ENCODE measurements around the gene ABLIM1.

ABLIM1 gene

DNA sequence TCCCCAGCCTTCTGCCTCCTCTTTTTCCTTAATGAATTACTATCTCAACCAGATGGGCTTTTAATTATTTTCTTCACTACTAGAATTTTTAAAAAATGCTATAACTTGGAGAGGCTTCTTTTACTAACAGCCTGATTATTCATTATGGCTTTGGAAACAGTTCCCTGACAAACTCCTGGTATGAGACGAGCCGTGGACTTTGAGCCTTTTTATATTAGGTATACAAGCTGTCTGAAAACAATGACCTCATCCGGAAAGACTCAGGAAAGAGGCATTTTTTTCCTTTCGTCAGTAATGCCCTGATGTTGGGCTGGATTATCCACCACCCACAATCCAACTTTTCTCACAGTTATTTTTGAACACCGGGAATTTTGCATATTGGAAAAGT, 26.7 kb upstream of the ABLIM1 start:
- TF ChIP-seq CTCF (conservative IDR thresholded peaks at IDR 0.05), result no peak
- TF ChIP-seq ZFX (IDR thresholded peaks at IDR 0.05), result no peak
- no peak overlapping the region for H3K27ac ChIP-seq

DNA sequence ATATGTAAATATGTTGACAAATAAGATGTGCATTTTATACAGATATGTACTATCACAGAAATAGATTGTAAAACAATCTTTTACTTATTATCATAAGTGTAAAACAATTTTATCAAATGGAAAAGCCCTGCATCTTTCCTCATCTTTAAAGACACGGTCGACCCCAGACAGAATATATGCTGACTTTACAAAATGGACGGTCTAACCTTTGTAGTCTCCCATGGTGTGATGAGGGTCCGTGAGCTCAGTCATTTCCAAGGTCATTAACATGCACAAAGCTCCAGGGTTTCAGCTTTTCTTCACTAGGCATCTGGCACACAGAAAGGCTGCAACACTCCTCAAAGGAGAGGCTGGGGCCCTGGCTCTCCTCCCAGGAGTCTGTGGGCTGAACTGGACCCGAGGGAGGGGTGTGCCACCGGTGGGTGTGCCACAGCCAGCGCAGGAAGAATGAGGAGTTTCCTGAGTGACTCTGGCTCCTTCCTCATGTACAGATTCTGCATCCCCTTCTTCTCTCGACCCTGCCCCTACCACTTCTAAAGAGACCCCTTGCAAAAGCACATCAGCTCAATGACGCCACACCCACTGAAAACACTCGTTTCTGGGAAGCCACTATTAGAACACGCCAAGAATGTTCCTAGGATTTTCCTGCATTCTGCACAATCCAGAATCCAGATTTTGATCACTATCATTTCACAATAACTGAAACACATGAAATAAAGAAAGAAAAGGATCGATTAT, 26.2 kb upstream of the ABLIM1 start:
- H3K27ac ChIP-seq, result no peak overlapping the region
- TF ChIP-seq CTCF (conservative IDR thresholded peaks at IDR 0.05) (no peak), ZFX (IDR thresholded peaks at IDR 0.05) (no peak)

- H3K27ac ChIP-seq, result no peak overlapping the region
- no peak for TF ChIP-seq CTCF (conservative IDR thresholded peaks at IDR 0.05)
- no peak for TF ChIP-seq ZFX (IDR thresholded peaks at IDR 0.05)
Observed at GRCh38 chr10:114683593-114683992, 25.5 kb upstream of the ABLIM1 start.

DNA sequence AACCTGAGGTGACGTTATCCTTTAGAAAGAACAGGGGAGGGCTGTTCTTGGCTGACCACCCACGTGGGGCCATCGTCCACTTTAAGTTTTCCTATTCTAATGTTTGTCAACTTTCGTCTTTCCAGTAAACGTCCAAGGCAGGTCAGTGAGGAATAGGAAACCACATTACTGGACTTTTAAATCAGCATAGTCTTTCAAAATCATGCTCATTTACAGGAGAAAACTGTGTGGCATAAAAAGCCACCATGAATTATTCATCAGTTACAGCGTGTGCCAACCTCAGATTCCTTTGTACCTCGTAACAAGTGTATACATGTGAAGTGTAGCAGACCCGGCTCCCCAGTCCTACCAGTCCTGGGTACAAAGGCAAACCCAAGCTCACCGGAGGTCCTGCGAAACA, 25.1 kb upstream of the ABLIM1 start:
- no peak overlapping the region for H3K27ac ChIP-seq
- no peak for TF ChIP-seq ZFX (IDR thresholded peaks at IDR 0.05)
- no peak for TF ChIP-seq CTCF (conservative IDR thresholded peaks at IDR 0.05)

GRCh38 chr10:114682532-114682931, 24.5 kb upstream of the ABLIM1 start:
- H3K27ac ChIP-seq, result no peak overlapping the region
- TF ChIP-seq ZFX (IDR thresholded peaks at IDR 0.05) (no peak), CTCF (conservative IDR thresholded peaks at IDR 0.05) (no peak)

DNA sequence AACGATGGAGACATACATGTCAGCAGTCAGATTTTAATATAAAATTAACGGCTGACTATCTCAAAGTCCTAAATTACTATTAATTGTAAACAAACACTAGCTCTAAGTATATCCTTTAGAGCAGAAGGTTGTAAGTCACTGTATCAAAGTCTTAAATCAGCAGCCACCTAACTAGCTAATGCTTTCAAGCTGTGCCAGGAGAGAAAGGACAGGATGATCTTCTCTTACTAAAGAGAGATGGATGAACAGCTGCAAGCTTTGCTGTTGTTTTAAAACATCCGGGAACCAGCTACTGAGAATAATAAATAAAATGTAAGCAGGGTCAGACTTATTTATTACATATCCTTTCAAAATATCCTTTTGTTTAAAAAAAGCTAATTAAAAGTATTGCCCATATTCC, 24.0 kb upstream of the ABLIM1 start:
- H3K27ac ChIP-seq, result no peak overlapping the region
- TF ChIP-seq ZFX (IDR thresholded peaks at IDR 0.05) (no peak), CTCF (conservative IDR thresholded peaks at IDR 0.05) (no peak)

DNA sequence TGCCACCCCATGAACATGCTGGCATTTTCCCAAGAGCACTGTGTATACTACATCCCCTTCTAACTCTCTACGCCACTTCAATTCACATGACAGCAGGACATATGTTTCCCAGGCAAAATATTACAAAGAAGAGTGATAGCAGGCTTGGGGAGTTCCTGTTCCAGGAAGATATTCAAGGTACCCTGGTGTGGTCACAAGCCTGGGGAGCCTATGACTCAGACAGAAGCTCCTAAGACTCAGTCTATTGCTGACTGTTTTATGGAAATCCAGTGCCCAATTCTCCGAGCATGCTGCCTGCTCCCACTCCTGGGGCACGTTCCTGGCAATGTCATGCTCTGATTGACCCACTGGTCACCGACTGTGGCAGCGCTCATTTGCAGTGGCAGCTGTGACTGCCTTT, 23.5 kb upstream of the ABLIM1 start:
- no peak for TF ChIP-seq ZFX (IDR thresholded peaks at IDR 0.05)
- TF ChIP-seq CTCF (conservative IDR thresholded peaks at IDR 0.05), result no peak
- H3K27ac ChIP-seq, result no peak overlapping the region

All from C4-2B (cell line).